ENCODE results near the gene PXMP2. TPM values are rescaled to one million over a fixed set of nuclear protein-coding genes. Genes with fewer than 3 reads are reported as not detected.

Gene PXMP2
- total RNA-seq, 4 donors from 2014 or later: 25.7 to 57.6 (median 38.4) TPM

- no peak for DNase-seq
- H3K27ac ChIP-seq: no peak overlapping the region
- H3K36me3 ChIP-seq: peaks cover 11 to 13% of the 10 kb centered on the region in 2 donors
- TF ChIP-seq POLR2A (IDR thresholded peaks at IDR 0.05) (no peak), CTCF (IDR thresholded peaks at IDR 0.05) (no peak)
- no peak overlapping the region for H3K4me3 ChIP-seq (replicated peaks in 1 of 3)
- no peaks in the 10 kb centered on the region for H3K27me3 ChIP-seq
- WGBS, 2 donors: 83 to 86% methylated on average over 9 to 10 of the region's 10 CpGs
- H3K4me1 ChIP-seq: no peaks in the 10 kb centered on the region
- no peaks in the 10 kb centered on the region for H3K9me3 ChIP-seq
- intact Hi-C loops (cut with DNase I): no loop called here
Measured at GRCh38 chr12:132640936-132641335, 46.5 kb upstream of the PXMP2 start.

DNA sequence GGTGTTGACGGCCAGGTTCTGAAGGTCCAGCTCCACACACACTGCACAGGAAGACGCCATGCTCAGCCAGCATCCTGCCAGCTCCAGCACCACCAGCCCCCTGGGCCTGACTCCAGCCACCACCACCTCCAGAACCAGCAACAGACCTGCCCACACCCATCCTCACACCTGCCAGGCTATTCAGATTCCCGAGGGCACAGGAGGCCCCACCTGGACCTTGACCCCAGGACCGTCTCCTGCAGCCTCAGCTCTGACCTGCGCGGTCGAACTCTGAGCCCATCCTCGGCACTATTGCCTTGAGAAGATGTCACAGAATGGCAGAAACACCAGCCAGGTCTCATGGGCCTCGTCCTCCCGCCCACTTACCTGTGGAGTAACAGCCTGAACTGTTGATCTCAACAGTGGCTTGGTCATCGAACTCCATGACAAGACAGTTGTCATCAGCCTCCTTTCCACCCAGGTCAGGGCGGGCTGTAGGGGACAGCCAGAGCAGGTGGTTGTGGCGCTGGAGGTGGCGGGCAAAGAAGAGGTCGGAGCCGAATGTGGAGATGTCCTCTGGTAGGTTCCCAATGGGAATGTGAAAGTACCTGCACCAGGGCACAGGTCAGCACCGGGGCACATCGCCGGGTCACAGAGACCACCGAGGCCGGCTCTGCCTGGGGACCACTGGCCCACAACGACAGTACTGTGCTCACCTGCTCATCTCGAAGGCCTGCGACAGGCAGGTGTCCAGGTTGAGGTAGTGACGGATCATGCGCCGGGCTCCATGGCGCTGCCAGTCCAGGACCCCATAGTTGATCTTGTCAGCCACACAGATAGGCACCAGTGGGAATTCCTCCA lies 45.4 kb upstream of the PXMP2 start:
- Histone ChIP-seq H3K9me3 (no peaks in the 10 kb centered on the region), H3K27ac (no peak overlapping the region), H3K36me3 (peaks cover 11 to 13% of the 10 kb centered on the region in 2 donors), H3K4me3 (replicated peaks in 1 of 3) (no peak overlapping the region), H3K27me3 (no peaks in the 10 kb centered on the region), H3K4me1 (no peaks in the 10 kb centered on the region)
- TF ChIP-seq CTCF (IDR thresholded peaks at IDR 0.05): no peak
- TF ChIP-seq POLR2A (IDR thresholded peaks at IDR 0.05): no peak
- intact Hi-C loops (cut with DNase I): no loop called here
- 95 to 98% methylated on average over 19 to 21 of the region's 28 CpGs for WGBS, 2 donors
- DNase-seq: no peak

DNA sequence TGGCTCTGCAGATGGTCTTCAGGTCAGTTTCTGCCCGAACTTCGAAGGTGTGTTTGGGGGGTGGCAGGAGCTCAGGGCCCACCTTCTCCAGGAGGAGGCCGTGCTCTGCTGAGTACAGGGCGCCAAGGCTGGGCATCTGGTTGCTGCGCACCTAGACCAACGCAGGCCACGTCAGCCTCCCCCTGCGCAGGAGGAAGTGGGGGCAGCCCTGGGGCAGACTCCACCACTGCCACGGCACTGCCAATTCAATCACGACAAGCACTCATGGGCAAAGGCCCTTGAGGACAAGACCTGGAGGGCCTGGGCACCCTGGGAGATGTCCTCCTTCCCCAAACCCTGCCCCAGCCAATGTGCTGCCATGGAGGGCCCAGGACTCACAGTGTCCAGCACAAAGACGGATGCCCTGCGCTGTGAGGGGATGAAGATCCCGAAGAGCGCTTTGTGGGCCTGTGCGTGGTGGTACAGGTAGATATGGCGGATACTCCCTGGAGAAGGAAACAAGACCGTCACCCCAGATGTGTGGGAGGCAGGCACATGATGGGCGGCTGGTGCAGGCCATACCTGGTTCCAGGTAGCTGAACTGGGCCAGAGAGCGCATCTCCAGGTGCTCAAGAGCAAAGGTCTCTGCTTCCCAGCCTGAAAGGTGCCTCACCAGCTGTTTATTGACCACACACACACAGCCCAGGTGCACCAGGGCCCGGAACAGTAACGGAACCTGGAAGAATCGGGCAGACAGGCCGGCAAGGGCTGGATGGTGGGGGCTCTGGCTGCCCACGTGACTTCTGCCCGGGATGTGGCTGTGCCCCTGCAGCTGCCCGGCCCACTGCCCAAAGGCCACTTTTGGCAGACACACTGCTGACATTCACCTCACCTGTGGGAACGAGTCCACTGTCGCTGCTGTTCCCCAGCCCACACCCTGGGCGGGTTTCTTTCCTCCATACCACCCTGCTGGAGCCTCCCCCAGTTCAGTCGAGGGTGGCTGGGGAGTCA lies 44.2 kb upstream of the PXMP2 start:
- 96 to 97% methylated on average over 26 to 27 of the region's 30 CpGs for WGBS, 2 donors
- Histone ChIP-seq H3K4me3 (replicated peaks in 1 of 3) (no peak overlapping the region), H3K27me3 (no peaks in the 10 kb centered on the region), H3K4me1 (no peaks in the 10 kb centered on the region), H3K27ac (no peak overlapping the region), H3K36me3 (peaks cover 11 to 15% of the 10 kb centered on the region in 2 donors), H3K9me3 (no peaks in the 10 kb centered on the region)
- intact Hi-C loops (cut with DNase I): no loop called here
- no peak for TF ChIP-seq POLR2A (IDR thresholded peaks at IDR 0.05)
- TF ChIP-seq CTCF (IDR thresholded peaks at IDR 0.05): no peak
- no peak for DNase-seq

DNA sequence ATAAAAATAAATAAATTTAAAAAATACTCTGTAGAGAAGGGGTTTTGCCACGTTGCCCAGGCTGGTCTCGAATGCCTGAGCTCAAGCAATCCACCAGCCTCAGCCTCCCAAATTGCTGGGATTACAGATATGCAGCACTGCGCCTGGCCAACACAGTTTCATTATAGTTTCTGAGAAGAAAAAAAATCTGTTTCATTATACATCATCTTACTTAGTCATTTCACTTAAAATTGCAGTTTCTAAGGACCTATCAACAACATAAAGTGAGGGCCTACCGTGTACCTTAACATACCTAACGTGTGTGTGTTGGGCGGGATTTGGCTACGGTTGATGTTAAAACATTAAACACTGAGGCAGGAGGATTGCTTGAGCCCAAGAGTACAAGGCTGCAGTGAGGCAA lies 40.5 kb upstream of the PXMP2 start:
- Histone ChIP-seq H3K27ac (no peak overlapping the region), H3K4me3 (replicated peaks in 1 of 3) (no peak overlapping the region), H3K27me3 (no peaks in the 10 kb centered on the region), H3K4me1 (no peaks in the 10 kb centered on the region), H3K36me3 (peaks cover 9 to 27% of the 10 kb centered on the region in 2 donors), H3K9me3 (no peaks in the 10 kb centered on the region)
- TF ChIP-seq CTCF (IDR thresholded peaks at IDR 0.05) (no peak), POLR2A (IDR thresholded peaks at IDR 0.05) (no peak)
- intact Hi-C loops (cut with DNase I): no loop called here
- 96 to 97% methylated on average over 7 of the region's 7 CpGs for WGBS, 2 donors
- no peak for DNase-seq

Data from thyroid gland (tissue), 4 donors.